PC-9 (cell line): ENCODE data around the gene CCDC85C. TPM values are rescaled to one million over a fixed set of nuclear protein-coding genes. Genes with fewer than 3 reads are reported as not detected.

ENCODE experiments used
- BruUV-seq: library from RNA; stranded (reverse); fragments of 400-500 nt; replicated peaks from 2 replicates; lab custom pipeline; 2021; lab: Mats Ljungman, UMichigan
- CTCF ChIA-PET: fragments of 300-600 bp; sonication (Branson Sonifier 250); formaldehyde crosslinking; loops from one replicate; lab custom pipeline; 2022; ENCODE audit warnings: antibody characterized with exemption; lab: Charles Lee
- POLR2A ChIA-PET: fragments of 300-600 bp; sonication (Branson Sonifier 250); formaldehyde crosslinking; loops from one replicate; lab custom pipeline; 2022; ENCODE audit warnings: antibody characterized with exemption; ENCODE audit not compliant: unreplicated experiment; lab: Charles Lee
- DNase-seq, 2 experiments: peaks; one replicate each; pipeline versions ENCODE4 v3.0.0 to v3.0.0-alpha.2; 2015 to 2022; ENCODE audit warnings: mixed read lengths in 1 of 2
- H2AFZ ChIP-seq: fragments of 200-600 bp; sonication (generic); 2 replicates; pipeline ENCODE4 v1.8.1; 2017; ENCODE audit warnings: antibody characterized with exemption
- H3F3A ChIP-seq: fragments of 200-600 bp; sonication (generic); 2 replicates; pipeline ENCODE4 v1.8.1; 2017; ENCODE audit warnings: antibody characterized with exemption, mild to moderate bottlenecking, low read depth; ENCODE audit not compliant: insufficient read depth
- H3K27ac ChIP-seq: fragments of 200-600 bp; sonication (generic); 2 replicates; pipeline ENCODE4 v1.6.1; 2016; ENCODE audit warnings: mixed run types
- H3K27me3 ChIP-seq: fragments of 200-600 bp; sonication (generic); 2 replicates; pipeline ENCODE4 v1.6.1; 2016; ENCODE audit warnings: low read depth, mixed run types; ENCODE audit not compliant: insufficient read depth
- H3K36me3 ChIP-seq: fragments of 200-600 bp; sonication (generic); 2 replicates; pipeline ENCODE4 v1.6.1; 2016; ENCODE audit warnings: low read depth, mixed run types
- H3K4me1 ChIP-seq: fragments of 200-600 bp; sonication (generic); replicated peaks from 2 replicates; pipeline ENCODE4 v1.6.1; 2016; ENCODE audit warnings: mixed run types; ENCODE audit not compliant: insufficient read depth
- H3K4me2 ChIP-seq: fragments of 200-600 bp; sonication (generic); 2 replicates; pipeline ENCODE4 v1.6.1; 2017; ENCODE audit warnings: mixed run types
- H3K4me3 ChIP-seq: fragments of 200-600 bp; sonication (generic); 2 replicates; pipeline ENCODE4 v1.6.1; 2016; ENCODE audit warnings: mixed run types
- H3K79me2 ChIP-seq: fragments of 200-600 bp; sonication (generic); 2 replicates; pipeline ENCODE4 v1.6.1; 2017; ENCODE audit warnings: low read depth, mixed run types
- H3K9me2 ChIP-seq: fragments of 200-600 bp; sonication (generic); 2 replicates; pipeline ENCODE4 v1.8.1; 2017; ENCODE audit warnings: mild to moderate bottlenecking; ENCODE audit not compliant: insufficient read depth
- H3K9me3 ChIP-seq: fragments of 200-600 bp; sonication (generic); 2 replicates; pipeline ENCODE4 v1.8.1; 2016; ENCODE audit warnings: low read depth; ENCODE audit not compliant: insufficient read depth
- H4K20me1 ChIP-seq: fragments of 200-600 bp; sonication (generic); 2 replicates; pipeline ENCODE4 v1.8.1; 2017; ENCODE audit not compliant: insufficient read depth
- EZH2 ChIP-seq: fragments of 200-600 bp; sonication (generic); IDR thresholded peaks from 2 replicates; pipeline ENCODE4 v1.8.0; 2017; ENCODE audit warnings: antibody characterized with exemption, low read depth
- intact Hi-C: fragments of 100-400 bp; cut with micrococcal nuclease; formaldehyde crosslinking; loops from one replicate; pipeline ENCODE4 v1.10.0; 2022; ENCODE audit not compliant: unreplicated experiment
- total RNA-seq: library from RNA; stranded (reverse); gene quantifications from 2 replicates; pipeline ENCODE4 v1.2.3, GENCODE V29; 2021
- TF ChIP-seq, protein P1 (sequence below): fragments of 200-600 bp; sonication (generic); conservative IDR thresholded peaks from 2 replicates; pipeline ENCODE4 v1.6.1; 2017; ENCODE audit warnings: mixed run types, antibody characterized with exemption, mild to moderate bottlenecking, moderate library complexity

Gene CCDC85C
- total RNA-seq, 1 experiment from 2014 or later = 21.2 TPM

DNA sequence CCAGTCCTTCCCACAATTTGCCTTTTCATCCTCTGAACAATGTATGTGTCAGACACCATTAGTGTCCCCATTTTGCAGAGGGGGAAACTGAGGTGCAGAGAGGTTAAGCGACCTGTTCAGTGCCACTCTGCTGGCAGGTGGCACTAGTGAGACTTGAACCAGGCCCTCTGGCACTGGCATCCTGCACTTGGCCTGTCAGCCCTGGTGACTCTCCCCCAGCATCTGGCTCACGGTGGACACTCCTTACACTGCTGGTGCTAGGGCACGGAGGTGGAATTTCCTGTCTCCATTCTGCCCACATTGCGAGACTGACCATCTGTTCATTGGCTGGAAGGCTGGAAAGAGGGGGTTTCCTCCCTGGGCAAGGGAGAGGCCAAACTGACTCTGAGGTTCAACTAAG lies 74.1 kb downstream of the CCDC85C start:
- H3F3A ChIP-seq = no peaks in the 10 kb centered on the region
- H3K27me3 ChIP-seq = no peaks in the 10 kb centered on the region
- H3K4me2 ChIP-seq = no peak overlapping the region
- intact Hi-C loops = no loop called here
- H3K79me2 ChIP-seq = no peaks in the 10 kb centered on the region
- no TSS peak for BruUV-seq
- no peak for TF ChIP-seq EZH2
- TF ChIP-seq, protein P1, sequence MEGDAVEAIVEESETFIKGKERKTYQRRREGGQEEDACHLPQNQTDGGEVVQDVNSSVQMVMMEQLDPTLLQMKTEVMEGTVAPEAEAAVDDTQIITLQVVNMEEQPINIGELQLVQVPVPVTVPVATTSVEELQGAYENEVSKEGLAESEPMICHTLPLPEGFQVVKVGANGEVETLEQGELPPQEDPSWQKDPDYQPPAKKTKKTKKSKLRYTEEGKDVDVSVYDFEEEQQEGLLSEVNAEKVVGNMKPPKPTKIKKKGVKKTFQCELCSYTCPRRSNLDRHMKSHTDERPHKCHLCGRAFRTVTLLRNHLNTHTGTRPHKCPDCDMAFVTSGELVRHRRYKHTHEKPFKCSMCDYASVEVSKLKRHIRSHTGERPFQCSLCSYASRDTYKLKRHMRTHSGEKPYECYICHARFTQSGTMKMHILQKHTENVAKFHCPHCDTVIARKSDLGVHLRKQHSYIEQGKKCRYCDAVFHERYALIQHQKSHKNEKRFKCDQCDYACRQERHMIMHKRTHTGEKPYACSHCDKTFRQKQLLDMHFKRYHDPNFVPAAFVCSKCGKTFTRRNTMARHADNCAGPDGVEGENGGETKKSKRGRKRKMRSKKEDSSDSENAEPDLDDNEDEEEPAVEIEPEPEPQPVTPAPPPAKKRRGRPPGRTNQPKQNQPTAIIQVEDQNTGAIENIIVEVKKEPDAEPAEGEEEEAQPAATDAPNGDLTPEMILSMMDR = no peak
- no peak for DNase-seq
- no peak overlapping the region for H2AFZ ChIP-seq
- no peaks in the 10 kb centered on the region for H3K4me1 ChIP-seq
- CTCF ChIA-PET = no interaction called here
- H3K9me3 ChIP-seq = no peaks in the 10 kb centered on the region
- POLR2A ChIA-PET = no interaction called here
- H3K9me2 ChIP-seq = no peaks in the 10 kb centered on the region
- H3K4me3 ChIP-seq = no peak overlapping the region
- H3K36me3 ChIP-seq = no peaks in the 10 kb centered on the region
- H3K27ac ChIP-seq = no peak overlapping the region
- no peaks in the 10 kb centered on the region for H4K20me1 ChIP-seq

DNA sequence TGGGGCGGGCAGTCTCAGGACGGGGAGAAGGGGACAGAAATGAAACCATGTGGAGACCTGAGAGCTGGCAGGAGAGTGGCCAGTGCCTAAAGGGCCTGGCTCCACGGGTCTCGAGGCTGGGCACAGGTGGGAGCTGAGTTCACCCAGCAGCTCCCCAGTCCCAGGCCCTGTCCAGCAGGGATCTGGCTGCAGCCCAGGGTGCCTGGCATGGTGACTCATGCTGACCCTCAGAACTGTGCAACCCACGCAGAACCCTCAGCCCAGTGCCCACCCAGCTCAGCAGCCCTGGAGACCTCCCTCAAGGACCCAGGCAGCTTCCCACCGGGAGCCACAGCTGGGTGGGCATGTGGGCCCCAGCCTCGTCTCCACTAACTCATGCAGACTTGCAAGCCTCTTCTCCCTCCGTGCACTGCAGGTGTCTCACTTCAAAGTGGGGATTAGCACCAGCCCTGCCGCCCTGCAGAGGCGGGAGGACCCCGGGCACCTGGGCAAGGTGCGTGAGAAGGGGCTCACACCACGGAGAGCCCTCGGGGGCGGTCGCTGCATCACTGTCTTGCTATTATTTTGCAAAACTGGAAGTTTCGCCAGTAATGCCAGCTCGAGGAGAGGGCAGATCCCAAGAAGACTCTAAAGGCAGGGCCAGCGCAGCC lies 76.5 kb downstream of the CCDC85C start:
- ChIA-PET POLR2A (no interaction called here), CTCF (no interaction called here)
- no peak overlapping the region for H3K4me2 ChIP-seq
- H3K79me2 ChIP-seq = no peaks in the 10 kb centered on the region
- no peak overlapping the region for H3K4me3 ChIP-seq
- H4K20me1 ChIP-seq = no peaks in the 10 kb centered on the region
- no peaks in the 10 kb centered on the region for H3K9me2 ChIP-seq
- no peaks in the 10 kb centered on the region for H3K9me3 ChIP-seq
- DNase-seq = no peak
- TF ChIP-seq EZH2 = no peak
- TF ChIP-seq, protein P1 = no peak
- no peak overlapping the region for H2AFZ ChIP-seq
- H3K27me3 ChIP-seq = no peaks in the 10 kb centered on the region
- no peaks in the 10 kb centered on the region for H3K4me1 ChIP-seq
- intact Hi-C loops = no loop called here
- H3K36me3 ChIP-seq = no peaks in the 10 kb centered on the region
- H3K27ac ChIP-seq = no peak overlapping the region
- no peaks in the 10 kb centered on the region for H3F3A ChIP-seq
- BruUV-seq = no TSS peak

DNA sequence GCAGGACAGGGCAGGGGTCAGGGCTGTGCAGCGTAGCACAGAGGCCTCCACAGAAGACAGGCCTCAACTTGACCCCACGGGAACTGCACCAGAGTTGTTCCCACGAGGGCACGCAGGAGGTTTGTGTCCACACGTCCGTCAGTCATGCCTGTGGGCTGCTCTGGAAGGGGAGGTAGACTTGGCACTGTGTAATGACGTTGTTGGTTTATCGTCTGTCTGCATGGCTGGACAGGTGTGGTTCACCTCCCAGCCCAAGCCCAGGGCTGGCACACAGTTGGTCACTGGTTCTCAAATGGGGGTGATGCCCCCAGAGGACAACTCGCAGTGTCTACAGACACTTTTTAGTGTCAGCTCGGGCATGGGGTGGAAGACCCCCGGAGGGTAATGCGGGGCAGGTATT lies 77.0 kb downstream of the CCDC85C start:
- BruUV-seq = no TSS peak
- Histone ChIP-seq H3K79me2 (no peaks in the 10 kb centered on the region), H3K4me3 (no peak overlapping the region), H3K4me1 (no peaks in the 10 kb centered on the region), H2AFZ (no peak overlapping the region), H3K9me2 (no peaks in the 10 kb centered on the region), H3K27me3 (no peaks in the 10 kb centered on the region), H3K9me3 (no peaks in the 10 kb centered on the region), H3F3A (no peaks in the 10 kb centered on the region), H3K27ac (no peak overlapping the region), H3K4me2 (no peak overlapping the region), H3K36me3 (no peaks in the 10 kb centered on the region), H4K20me1 (no peaks in the 10 kb centered on the region)
- no peak for DNase-seq
- TF ChIP-seq, protein P1 = no peak
- TF ChIP-seq EZH2 = no peak
- intact Hi-C loops = no loop called here
- POLR2A ChIA-PET = no interaction called here
- CTCF ChIA-PET = no interaction called here
